ENCODE results near the gene TRPM3.

GRCh38 chr9:70480405-70480980 lies 640.9 kb downstream of the TRPM3 start:
- TF ChIP-seq CTCF (IDR thresholded peaks at IDR 0.05): no peak
- TF ChIP-seq POLR2A (IDR thresholded peaks at IDR 0.05): peak; percentile 50 to 78
